ENCODE measurements around the gene TMC4.

- TF ChIP-seq CTCF (IDR thresholded peaks at IDR 0.05) (no peak), POLR2AphosphoS5 (IDR thresholded peaks at IDR 0.05) (no peak)
Measured at GRCh38 chr19:54204767-54205468, 32.0 kb upstream of the TMC4 start.
